A673 (cell line): ENCODE measurements around the gene SH3RF3. TPM values are rescaled to one million over a fixed set of nuclear protein-coding genes. Genes with fewer than 3 reads are reported as not detected.

Experiments
- BruUV-seq: library from RNA; stranded (reverse); fragments of 400-500 nt; replicated peaks from 2 replicates; lab custom pipeline; 2021; lab: Mats Ljungman, UMichigan
- CTCF ChIA-PET: fragments of 300-600 bp; sonication (Branson Sonifier 250); formaldehyde crosslinking; loops from one replicate; lab custom pipeline; 2022; ENCODE audit warnings: antibody characterized with exemption; lab: Charles Lee
- POLR2A ChIA-PET: fragments of 300-600 bp; sonication (Branson Sonifier 250); formaldehyde crosslinking; loops from one replicate; lab custom pipeline; 2022; ENCODE audit warnings: antibody characterized with exemption; ENCODE audit not compliant: low non-redundant PET; lab: Charles Lee
- DNase-seq: peaks from one replicate; pipeline ENCODE4 v3.0.0-alpha.2; 2015; ENCODE audit warnings: low spot score
- H3K27ac ChIP-seq: fragments of 200-600 bp; sonication (generic); 2 replicates; pipeline ENCODE4 v1.5.1; 2016; ENCODE audit warnings: mixed run types, low read depth, mild to moderate bottlenecking, mixed read lengths, antibody characterized with exemption, low read length; ENCODE audit not compliant: poor library complexity, severe bottlenecking
- H3K27me3 ChIP-seq: fragments of 200-600 bp; sonication (generic); replicated peaks from 2 replicates; pipeline ENCODE4 v1.6.1; 2017; ENCODE audit warnings: mixed run types, low read depth, mild to moderate bottlenecking, mixed read lengths, antibody characterized with exemption, low read length; ENCODE audit not compliant: insufficient read depth, poor library complexity
- H3K36me3 ChIP-seq: fragments of 200-600 bp; sonication (generic); 2 replicates; pipeline ENCODE4 v1.6.1; 2016; ENCODE audit warnings: mixed run types, mild to moderate bottlenecking, mixed read lengths, antibody characterized with exemption, low read length; ENCODE audit not compliant: insufficient read depth, poor library complexity, severe bottlenecking
- H3K4me1 ChIP-seq: fragments of 200-600 bp; sonication (generic); 2 replicates; pipeline ENCODE4 v1.6.1; 2017; ENCODE audit warnings: mixed run types, mild to moderate bottlenecking, mixed read lengths, antibody characterized with exemption, low read length; ENCODE audit not compliant: insufficient read depth, poor library complexity, severe bottlenecking
- H3K4me3 ChIP-seq: fragments of 200-600 bp; sonication (generic); 2 replicates; pipeline ENCODE4 v1.5.1; 2016; ENCODE audit warnings: low read depth, mixed run types, mild to moderate bottlenecking, mixed read lengths, low read length; ENCODE audit not compliant: poor library complexity, severe bottlenecking
- H3K9me3 ChIP-seq: fragments of 200-600 bp; sonication (generic); 2 replicates; pipeline ENCODE4 v1.6.1; 2016; ENCODE audit warnings: mixed run types, low read depth, mild to moderate bottlenecking, mixed read lengths, antibody characterized with exemption, low read length; ENCODE audit not compliant: poor library complexity, severe bottlenecking
- EZH2 ChIP-seq: fragments of 200-600 bp; sonication (generic); IDR thresholded peaks from 2 replicates; pipeline ENCODE4 v1.6.1; 2017; ENCODE audit warnings: borderline replicate concordance, low read depth, mild to moderate bottlenecking, mixed read lengths, antibody characterized with exemption, low read length; ENCODE audit not compliant: poor library complexity, severe bottlenecking
- intact Hi-C: fragments of 100-400 bp; cut with micrococcal nuclease; formaldehyde crosslinking; loops from one replicate; pipeline ENCODE4 v1.10.0; 2022; ENCODE audit not compliant: unreplicated experiment
- total RNA-seq: library from RNA; stranded (reverse); gene quantifications from 2 replicates; pipeline ENCODE4 v1.2.3, GENCODE V29; 2021
- TF ChIP-seq, protein P1 (sequence below): fragments of 300-800, 200-600 bp; sonication (generic); conservative IDR thresholded peaks from 2 replicates; pipeline ENCODE4 v1.5.1; 2017; ENCODE audit warnings: low read depth, mild to moderate bottlenecking, antibody characterized with exemption, low read length, moderate library complexity, mixed read lengths

SH3RF3 gene
- total RNA-seq, 1 experiment from 2014 or later: 0.15 TPM

GRCh38 chr2:109124982-109125592 lies 3.9 kb upstream of the SH3RF3 start:
- no peak overlapping the region for H3K4me3 ChIP-seq
- intact Hi-C loops: no loop called here
- CTCF ChIA-PET: no interaction called here
- DNase-seq: no peak
- no peaks in the 10 kb centered on the region for H3K36me3 ChIP-seq
- TF ChIP-seq, protein P1, sequence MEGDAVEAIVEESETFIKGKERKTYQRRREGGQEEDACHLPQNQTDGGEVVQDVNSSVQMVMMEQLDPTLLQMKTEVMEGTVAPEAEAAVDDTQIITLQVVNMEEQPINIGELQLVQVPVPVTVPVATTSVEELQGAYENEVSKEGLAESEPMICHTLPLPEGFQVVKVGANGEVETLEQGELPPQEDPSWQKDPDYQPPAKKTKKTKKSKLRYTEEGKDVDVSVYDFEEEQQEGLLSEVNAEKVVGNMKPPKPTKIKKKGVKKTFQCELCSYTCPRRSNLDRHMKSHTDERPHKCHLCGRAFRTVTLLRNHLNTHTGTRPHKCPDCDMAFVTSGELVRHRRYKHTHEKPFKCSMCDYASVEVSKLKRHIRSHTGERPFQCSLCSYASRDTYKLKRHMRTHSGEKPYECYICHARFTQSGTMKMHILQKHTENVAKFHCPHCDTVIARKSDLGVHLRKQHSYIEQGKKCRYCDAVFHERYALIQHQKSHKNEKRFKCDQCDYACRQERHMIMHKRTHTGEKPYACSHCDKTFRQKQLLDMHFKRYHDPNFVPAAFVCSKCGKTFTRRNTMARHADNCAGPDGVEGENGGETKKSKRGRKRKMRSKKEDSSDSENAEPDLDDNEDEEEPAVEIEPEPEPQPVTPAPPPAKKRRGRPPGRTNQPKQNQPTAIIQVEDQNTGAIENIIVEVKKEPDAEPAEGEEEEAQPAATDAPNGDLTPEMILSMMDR: no peak
- TF ChIP-seq EZH2: no peak
- H3K27me3 ChIP-seq: peaks cover 30% of the 10 kb centered on the region
- POLR2A ChIA-PET: no interaction called here
- peaks cover 12% of the 10 kb centered on the region for H3K4me1 ChIP-seq
- no peak overlapping the region for H3K27ac ChIP-seq
- no TSS peak for BruUV-seq
- no peaks in the 10 kb centered on the region for H3K9me3 ChIP-seq

DNA sequence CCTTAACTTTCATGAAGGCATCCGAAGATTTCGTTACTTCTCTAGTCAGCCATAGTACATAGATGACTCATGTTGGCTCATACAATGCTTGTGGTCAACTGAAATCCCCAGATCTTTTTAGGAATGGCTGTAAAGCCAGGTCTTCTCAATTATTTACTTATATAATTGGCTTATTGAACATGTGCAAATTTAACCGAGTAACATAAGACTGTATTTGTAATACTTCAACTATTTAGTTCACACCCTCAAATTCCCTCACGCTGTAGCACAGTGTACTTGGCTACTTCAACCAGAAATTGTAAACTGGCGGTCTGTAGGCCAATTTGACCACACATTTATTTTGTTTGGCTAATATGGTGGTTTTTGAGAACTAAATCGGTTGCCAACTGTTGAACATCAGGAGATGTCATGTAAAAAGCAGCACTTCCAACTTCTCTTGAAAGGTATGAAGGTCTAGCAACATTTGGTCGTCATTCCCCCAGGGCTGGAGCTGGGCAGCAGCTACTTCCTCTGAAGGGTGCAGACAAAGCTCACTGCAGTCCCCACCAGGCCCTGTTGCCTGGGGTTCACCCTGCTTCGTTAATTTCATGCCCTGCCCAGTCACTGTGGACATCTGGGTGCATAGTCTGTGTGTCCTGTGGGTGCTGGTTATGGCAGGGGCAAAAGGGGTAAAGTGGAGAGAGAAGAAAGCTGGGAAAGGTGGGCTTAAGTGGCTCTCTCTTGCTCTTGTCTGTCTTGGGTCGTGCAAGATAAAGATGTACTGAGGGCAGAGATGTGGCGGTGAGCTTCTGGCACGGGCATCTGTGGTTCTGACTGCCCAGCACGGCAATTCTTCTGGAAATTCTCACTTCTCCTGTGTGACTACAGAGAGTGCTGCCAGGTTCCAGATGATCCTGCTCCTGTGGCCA lies 3.2 kb upstream of the SH3RF3 start:
- DNase-seq: no peak
- H3K4me1 ChIP-seq: peaks cover 12% of the 10 kb centered on the region
- no peak overlapping the region for H3K27ac ChIP-seq
- intact Hi-C loops: no loop called here
- no peak overlapping the region for H3K4me3 ChIP-seq
- no peaks in the 10 kb centered on the region for H3K9me3 ChIP-seq
- POLR2A ChIA-PET: no interaction called here
- no peaks in the 10 kb centered on the region for H3K36me3 ChIP-seq
- CTCF ChIA-PET: no interaction called here
- TF ChIP-seq, protein P1: no peak
- no peak for TF ChIP-seq EZH2
- no TSS peak for BruUV-seq
- H3K27me3 ChIP-seq: peaks cover 38% of the 10 kb centered on the region

DNA sequence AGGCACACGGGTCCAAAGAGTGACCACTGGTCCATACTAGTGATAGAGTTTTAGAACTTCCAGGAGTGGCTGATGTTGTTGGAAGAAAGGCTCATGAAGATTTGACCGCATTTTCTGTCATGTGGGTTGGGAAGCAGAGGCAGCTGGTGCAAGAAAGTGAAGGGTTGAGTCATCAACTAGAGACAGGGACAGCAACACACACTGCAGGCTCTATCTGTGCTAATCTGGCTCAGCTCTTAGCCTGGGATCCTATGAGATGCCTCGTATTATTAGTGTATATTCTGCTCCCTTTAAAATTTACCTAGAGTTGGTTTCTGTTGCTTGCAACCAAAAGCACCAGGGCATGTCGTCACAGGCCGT lies 2.5 kb upstream of the SH3RF3 start:
- peaks cover 40% of the 10 kb centered on the region for H3K27me3 ChIP-seq
- no peaks in the 10 kb centered on the region for H3K36me3 ChIP-seq
- DNase-seq: no peak
- peaks cover 12% of the 10 kb centered on the region for H3K4me1 ChIP-seq
- CTCF ChIA-PET: no interaction called here
- BruUV-seq: no TSS peak
- H3K9me3 ChIP-seq: no peaks in the 10 kb centered on the region
- POLR2A ChIA-PET: no interaction called here
- no peak for TF ChIP-seq EZH2
- TF ChIP-seq, protein P1: no peak
- intact Hi-C loops: no loop called here
- H3K27ac ChIP-seq: no peak overlapping the region
- H3K4me3 ChIP-seq: no peak overlapping the region
